ENCODE results near the gene CACNG8. TPM values are rescaled to one million over a fixed set of nuclear protein-coding genes. Genes with fewer than 3 reads are reported as not detected.

Gene CACNG8
- total RNA-seq, 1 experiment from 2014 or later: 2.9 TPM

- DNase-seq (ENCODE audit: low read depth): no peak
These were observed 29.5 kb downstream of the CACNG8 start for GRCh38 chr19:53992211-53992610.

DNA sequence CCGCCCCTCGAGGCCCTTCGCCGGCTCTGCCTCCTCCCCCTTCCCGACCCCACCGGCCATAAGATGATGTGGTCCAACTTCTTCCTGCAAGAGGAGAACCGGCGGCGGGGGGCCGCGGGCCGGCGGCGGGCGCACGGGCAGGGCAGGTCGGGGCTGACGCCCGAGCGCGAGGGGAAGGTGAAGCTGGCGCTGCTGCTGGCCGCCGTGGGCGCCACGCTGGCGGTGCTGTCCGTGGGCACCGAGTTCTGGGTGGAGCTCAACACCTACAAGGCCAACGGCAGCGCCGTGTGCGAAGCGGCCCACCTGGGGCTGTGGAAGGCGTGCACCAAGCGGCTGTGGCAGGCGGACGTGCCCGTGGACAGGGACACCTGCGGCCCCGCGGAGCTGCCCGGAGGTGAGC, 30.1 kb downstream of the CACNG8 start:
- no peak for DNase-seq (ENCODE audit: low read depth)

DNA sequence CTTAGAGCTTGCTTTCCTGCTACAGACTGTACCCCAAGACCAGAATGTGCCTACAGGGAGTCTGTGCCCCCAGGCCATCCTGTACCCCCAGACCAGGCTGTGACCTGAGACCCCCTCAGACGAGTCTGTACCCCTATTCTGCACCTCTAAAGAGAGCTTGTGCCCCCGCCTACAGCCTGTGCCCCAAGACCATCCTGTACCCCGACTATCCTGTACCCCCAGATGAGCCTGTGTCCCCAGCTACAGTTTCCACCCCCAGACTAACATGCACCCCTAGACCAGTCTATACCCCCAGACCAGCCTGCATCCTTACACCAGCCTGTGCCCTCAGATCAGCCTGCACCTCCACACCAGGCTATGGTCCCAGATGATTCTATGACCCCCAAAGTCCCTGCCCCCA, 30.7 kb downstream of the CACNG8 start:
- DNase-seq (ENCODE audit: low read depth): no peak

DNA sequence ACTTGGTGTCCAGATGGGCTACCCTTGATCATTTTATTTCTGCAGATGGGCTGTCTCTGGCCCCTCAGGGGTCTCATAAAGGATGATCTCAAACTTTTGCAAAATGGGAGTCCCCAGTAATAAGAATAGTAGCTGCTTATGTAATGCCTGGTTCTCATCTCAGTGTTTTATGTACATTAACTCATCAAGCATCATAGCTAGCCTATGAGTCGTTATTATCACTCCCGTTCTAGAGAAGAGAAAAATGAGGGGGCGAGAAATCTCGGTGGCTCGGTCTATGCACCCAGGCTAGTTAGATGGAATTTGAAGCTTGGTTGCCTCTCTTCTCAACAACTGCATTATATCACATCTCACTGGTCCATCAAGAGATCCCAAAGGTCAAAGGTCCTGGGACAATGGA, 32.1 kb downstream of the CACNG8 start:
- DNase-seq (ENCODE audit: low read depth): no peak

- DNase-seq (ENCODE audit: low read depth): no peak
These were observed 35.5 kb downstream of the CACNG8 start for GRCh38 chr19:53998223-53998622.

- no peak for DNase-seq (ENCODE audit: low read depth)
These were observed 37.0 kb downstream of the CACNG8 start for GRCh38 chr19:53999694-54000093.

GRCh38 chr19:54001496-54001895, 38.8 kb downstream of the CACNG8 start:
- no peak for DNase-seq (ENCODE audit: low read depth)

- peak; percentile 51 for DNase-seq (ENCODE audit: low read depth)
These were observed 40.0 kb downstream of the CACNG8 start for GRCh38 chr19:54002495-54003315.

- DNase-seq (ENCODE audit: low read depth): no peak
These were observed 46.7 kb downstream of the CACNG8 start for GRCh38 chr19:54009440-54009839.

DNA sequence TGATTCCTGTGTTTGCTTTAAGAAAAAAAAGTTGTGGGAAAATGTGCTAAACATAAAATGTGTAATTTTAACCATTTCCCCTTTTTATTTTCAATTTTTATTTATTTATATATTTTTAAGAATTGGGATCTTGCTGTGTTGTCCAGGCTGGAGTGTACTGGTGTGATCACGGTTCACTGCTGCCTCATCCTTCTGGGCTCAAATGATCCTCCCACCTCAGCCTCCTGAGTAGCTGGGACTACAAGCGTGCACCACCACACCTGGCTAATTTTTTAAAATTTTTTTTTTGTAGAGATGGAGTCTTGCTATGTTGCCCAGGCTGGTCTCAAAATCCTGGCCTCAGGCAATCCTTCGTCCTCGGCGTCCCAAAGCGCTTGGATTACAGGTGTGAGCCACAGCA, 47.7 kb downstream of the CACNG8 start:
- DNase-seq (ENCODE audit: low read depth): no peak

- no peak for DNase-seq (ENCODE audit: low read depth)
These were observed 48.9 kb downstream of the CACNG8 start for GRCh38 chr19:54011507-54012211.

DNA sequence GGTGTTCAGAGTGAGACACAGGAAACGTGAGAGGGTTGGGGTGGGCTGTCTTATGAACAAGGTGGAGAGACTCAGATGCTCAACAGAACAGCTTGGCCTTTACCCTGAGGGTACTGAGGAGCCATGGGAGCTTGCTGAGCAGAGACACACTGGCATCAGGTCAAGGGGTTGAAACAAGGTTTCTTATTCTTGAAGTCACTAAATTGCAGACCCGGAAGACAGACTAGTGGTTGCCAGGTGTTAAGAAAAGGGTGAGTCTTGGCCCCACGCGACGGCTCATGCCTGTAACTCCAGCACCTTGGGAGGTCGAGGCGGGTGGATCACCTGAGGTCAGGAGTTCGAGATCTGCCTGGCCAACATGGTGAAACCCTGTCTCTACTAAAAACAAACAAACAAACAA, 51.1 kb downstream of the CACNG8 start:
- DNase-seq (ENCODE audit: low read depth): no peak

DNA sequence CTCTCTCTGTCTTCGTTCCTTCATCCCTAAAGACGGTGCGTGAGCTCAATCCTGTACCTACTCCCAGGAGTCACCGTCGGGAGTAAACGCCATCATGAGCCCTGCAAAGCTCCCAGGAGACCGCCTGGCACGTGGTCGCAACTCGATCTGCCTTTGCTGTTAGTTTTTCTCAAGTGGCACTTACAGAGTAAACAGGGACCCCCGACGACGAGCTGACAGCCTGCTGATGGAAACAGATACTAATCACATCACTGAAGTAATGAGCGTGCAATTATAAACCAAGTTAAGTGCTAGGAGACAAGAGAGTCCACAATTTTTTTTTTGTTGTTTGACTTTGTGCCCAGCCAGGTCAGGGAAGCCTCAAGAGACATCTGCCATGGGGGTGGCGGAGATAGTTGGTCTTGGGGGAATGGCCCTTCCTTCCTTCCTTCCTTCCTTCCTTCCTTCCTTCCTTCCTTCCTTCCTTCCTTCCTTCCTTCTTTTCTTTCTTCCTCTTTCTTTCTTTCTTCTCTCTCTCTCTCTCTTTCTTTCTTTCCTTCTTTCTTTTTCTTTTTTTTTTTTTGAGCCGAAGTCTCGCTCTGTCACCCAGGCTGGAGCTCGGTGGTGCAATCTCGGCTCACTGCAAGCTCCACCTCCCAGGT, 52.3 kb downstream of the CACNG8 start:
- DNase-seq (ENCODE audit: low read depth): no peak

- peak; percentile 52 for DNase-seq (ENCODE audit: low read depth)
These were observed 54.5 kb downstream of the CACNG8 start for GRCh38 chr19:54017261-54017660.

DNA sequence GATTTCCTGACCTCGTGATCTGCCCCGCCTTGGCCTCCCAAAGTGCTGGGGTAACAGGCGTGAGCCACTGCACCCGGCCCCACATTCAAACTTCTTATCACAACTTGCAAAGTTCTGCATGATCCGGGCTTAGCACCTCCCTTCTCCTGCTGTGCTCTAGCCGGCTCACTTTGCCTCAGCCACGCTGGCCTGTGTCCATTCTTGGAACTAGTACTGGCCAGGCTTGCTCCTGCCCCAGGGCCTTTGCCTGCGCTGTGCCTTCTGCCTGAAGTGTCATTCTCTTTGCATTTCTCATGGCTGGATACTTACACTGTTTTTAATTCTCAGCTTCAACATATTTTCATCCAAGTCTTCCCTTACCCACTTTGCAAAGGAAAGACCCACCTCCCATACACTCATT, 58.6 kb downstream of the CACNG8 start:
- DNase-seq (ENCODE audit: low read depth): no peak

GRCh38 chr19:54021932-54022331, 59.2 kb downstream of the CACNG8 start:
- no peak for DNase-seq (ENCODE audit: low read depth)

GRCh38 chr19:54023191-54023590, 60.5 kb downstream of the CACNG8 start:
- peak; percentile 21 for DNase-seq (ENCODE audit: low read depth)

DNA sequence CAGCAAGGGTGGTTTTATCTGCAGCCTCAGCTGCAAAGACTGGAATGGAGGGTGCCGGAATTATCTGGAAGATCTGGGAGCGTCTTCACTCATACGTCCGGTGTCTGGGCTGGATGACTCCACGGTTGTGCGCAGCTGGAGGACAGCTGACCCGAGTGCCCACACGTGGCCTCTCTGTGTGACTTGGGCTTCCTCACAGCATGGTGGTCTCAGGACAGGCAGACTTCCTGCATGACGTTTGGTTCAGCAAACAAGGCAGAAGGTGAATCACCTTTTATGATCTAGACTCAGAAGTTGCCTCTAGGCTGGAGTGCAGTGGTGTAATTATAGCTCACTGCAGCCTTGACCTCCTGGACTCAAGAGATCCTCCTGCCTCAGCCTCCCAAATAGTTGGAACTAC, 61.9 kb downstream of the CACNG8 start:
- DNase-seq (ENCODE audit: low read depth): peak; percentile 56

GRCh38 chr19:54026656-54027055, 63.9 kb downstream of the CACNG8 start:
- DNase-seq (ENCODE audit: low read depth): no peak

DNA sequence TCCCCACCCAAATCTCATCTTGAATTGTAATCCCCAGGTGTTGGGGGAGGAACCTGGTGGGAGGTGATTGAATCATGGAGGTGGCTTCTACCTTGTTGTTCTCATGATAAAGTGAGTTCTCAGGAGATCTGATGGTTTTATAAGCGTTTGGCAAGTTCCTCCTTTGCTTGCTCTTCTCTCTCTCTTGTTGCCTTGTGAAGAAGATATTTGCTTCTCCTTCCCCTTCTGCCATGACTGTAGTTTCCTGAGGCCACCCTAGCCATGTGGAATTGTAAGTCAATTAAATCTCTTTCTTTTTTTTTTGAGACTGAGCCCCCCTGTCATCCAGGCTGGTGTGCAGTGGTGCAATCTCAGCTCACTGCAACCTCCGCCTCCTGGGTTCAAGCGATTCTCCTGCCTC, 66.6 kb downstream of the CACNG8 start:
- no peak for DNase-seq (ENCODE audit: low read depth)

- DNase-seq (ENCODE audit: low read depth): peak; percentile 80
These were observed 67.3 kb downstream of the CACNG8 start for GRCh38 chr19:54029930-54030490.

- peak; percentile 49 for DNase-seq (ENCODE audit: low read depth)
These were observed 68.3 kb downstream of the CACNG8 start for GRCh38 chr19:54030895-54031586.

Data from Daoy (cell line).